ENCODE results near the gene PIK3IP1. TPM values are rescaled to one million over a fixed set of nuclear protein-coding genes. Genes with fewer than 3 reads are reported as not detected.

Gene PIK3IP1
- total and polyA plus RNA-seq, 3 donors from 2014 or later: 42.4 to 89.2 (median 65.9) TPM

DNA sequence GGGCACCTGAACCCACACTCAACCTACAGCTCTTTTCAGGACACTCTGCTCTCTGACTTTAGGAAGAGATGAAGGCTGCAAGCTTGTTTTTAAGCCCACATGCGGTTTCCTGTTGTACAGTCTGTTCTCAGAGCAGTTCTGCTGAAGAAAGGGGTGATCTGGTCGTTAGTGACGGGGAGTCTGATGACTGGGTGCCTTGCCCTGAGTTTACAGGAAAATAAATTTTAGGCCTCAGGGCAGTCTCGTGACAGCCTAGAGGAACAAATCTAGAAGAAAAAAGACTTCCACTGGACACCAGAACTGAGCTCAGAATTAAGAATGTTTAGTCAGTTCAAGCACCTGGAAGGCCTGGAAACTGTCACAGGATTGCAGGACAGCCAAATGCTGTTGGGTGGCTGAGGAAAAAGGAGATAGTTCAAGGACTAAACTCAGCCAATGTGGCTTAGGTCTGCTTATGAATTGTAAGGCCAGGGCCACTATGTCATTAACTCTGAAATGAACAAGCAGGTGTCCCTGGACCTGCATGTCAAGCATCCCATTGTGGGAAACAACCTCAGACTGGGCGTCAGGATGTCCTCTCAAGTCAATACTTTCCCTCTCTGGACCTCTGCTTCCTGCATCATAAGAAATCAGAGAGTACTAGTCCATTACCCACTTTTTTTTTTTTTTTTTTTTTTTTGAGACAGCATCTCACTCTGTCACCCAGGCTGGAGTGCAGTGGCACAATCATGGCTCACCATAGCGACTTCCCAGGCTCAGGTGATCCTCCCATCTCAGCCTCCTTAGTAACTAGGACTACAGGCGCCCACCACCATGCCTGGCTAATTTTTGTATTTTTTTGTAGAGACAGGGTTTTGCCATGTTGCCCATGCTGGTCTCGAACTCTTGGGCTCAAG lies 5.7 kb downstream of the PIK3IP1 start:
- no peak for TF ChIP-seq CTCF (IDR thresholded peaks at IDR 0.05)
- no peak for TF ChIP-seq POLR2A (IDR thresholded peaks at IDR 0.05)
- Histone ChIP-seq H3K9me3 (no peaks in the 10 kb centered on the region), H3K4me1 (peaks cover 30% of the 10 kb centered on the region), H3K27me3 (no peaks in the 10 kb centered on the region), H3K27ac (peak overlapping the region; percentile 60 to 99), H3K36me3 (ENCODE audit: low read depth, missing control alignments) (no peaks in the 10 kb centered on the region), H3K4me3 (no peak overlapping the region)
- 76 to 80% methylated on average over 8 of the region's 8 CpGs for WGBS, 2 donors
- intact Hi-C loops (cut with DNase I; ENCODE audit: low total_unique reads): no loop called here
- DNase-seq: peak; percentile 54

DNA sequence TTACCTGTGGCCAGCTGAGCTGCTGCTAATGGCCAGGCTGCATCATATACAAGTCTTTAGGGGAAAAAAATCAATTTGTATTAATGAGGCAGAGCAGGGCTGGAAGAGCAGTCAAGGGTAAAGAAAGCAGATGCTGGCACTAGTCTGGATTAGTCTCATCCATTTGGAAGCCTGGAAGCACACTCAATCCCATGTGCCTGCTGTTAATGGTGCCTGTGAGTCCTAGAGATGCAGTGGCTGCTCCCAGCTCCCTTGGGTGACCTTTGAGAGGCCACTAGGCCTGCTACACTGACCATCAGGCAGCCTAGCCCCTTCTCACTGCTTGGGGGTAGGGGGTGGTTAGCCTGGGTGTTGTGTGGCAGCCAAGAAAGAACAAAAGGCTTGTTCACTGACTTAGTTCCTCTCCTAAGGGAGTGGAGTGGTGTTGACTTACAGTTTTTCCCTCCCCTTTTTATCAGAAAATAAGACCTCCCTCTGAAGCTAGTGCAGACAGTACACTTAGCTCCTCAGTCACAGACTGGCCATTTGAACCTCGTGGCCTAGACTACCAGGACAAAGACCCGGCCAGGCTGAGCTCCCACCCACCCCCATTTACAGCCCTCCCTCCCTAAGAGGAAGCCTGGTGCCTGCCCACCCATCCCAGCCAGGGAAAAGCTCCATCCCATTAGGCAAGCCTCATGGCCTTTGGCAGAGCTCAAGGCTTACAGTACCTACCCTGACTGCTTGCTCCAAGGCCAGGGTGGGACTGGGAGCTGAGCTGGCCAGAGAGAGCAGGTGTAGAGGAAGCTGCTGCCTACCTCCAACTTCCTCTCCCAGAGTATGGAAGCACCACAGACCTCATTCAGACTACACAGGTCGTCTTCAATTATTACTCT lies 7.8 kb downstream of the PIK3IP1 start:
- intact Hi-C loops (cut with DNase I; ENCODE audit: low total_unique reads): no loop called here
- H3K27ac ChIP-seq: peak overlapping the region; percentile 21 to 60
- TF ChIP-seq CTCF (IDR thresholded peaks at IDR 0.05) (no peak), POLR2A (IDR thresholded peaks at IDR 0.05) (no peak)
- H3K36me3 ChIP-seq (ENCODE audit: low read depth, missing control alignments): no peaks in the 10 kb centered on the region
- no peaks in the 10 kb centered on the region for H3K27me3 ChIP-seq
- H3K9me3 ChIP-seq: no peaks in the 10 kb centered on the region
- 36 to 38% methylated on average over 1 to 3 of the region's 3 CpGs for WGBS, 2 donors
- DNase-seq: no peak
- H3K4me3 ChIP-seq: no peak overlapping the region
- H3K4me1 ChIP-seq: peaks cover 19% of the 10 kb centered on the region

- WGBS, 2 donors: 63 to 75% methylated on average over 7 to 8 of the region's 8 CpGs
- Histone ChIP-seq H3K9me3 (no peaks in the 10 kb centered on the region), H3K27ac (no peak overlapping the region), H3K4me1 (peaks cover 14% of the 10 kb centered on the region), H3K4me3 (no peak overlapping the region), H3K27me3 (no peaks in the 10 kb centered on the region), H3K36me3 (ENCODE audit: low read depth, missing control alignments) (no peaks in the 10 kb centered on the region)
- intact Hi-C loops (cut with DNase I; ENCODE audit: low total_unique reads): no loop called here
- no peak for DNase-seq
- TF ChIP-seq CTCF (IDR thresholded peaks at IDR 0.05) (no peak), POLR2A (IDR thresholded peaks at IDR 0.05) (no peak)
These were observed 9.4 kb downstream of the PIK3IP1 start for GRCh38 chr22:31282748-31283468.

DNA sequence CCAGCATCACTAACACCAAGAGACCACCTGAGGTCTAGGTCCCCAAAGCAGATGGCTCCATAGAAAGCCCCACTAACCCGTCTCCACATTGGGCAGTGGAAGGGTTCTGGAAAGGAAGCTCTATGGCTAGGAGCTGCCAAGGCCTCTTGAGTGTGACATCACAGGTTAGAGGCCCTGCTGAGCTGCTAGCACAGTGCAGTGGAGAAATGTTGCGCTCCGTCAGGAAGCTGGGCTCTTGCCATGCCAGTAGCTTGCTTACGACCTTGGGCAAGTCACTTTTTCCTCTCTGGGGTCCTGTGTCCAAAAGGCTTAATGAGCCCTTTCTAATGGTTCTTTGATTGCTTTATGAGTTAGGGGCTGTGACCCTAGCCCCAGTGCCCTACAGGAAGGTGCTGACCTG lies 10.6 kb downstream of the PIK3IP1 start:
- no peak overlapping the region for H3K4me3 ChIP-seq
- no peaks in the 10 kb centered on the region for H3K27me3 ChIP-seq
- H3K9me3 ChIP-seq: no peaks in the 10 kb centered on the region
- intact Hi-C loops (cut with DNase I; ENCODE audit: low total_unique reads): no loop called here
- H3K4me1 ChIP-seq: peaks cover 15% of the 10 kb centered on the region
- 28 to 73% methylated on average over 4 of the region's 4 CpGs for WGBS, 2 donors
- TF ChIP-seq POLR2A (IDR thresholded peaks at IDR 0.05) (no peak), CTCF (IDR thresholded peaks at IDR 0.05) (no peak)
- H3K36me3 ChIP-seq (ENCODE audit: low read depth, missing control alignments): no peaks in the 10 kb centered on the region
- DNase-seq: peak; percentile 54
- H3K27ac ChIP-seq: peak overlapping the region in 1 of 2 donors; percentile 23
